ENCODE results near the gene SDCBP2.

The SDCBP2 gene

GRCh38 chr20:1324598-1325172, 4.3 kb downstream of the SDCBP2 start:
- TF ChIP-seq, protein P1, sequence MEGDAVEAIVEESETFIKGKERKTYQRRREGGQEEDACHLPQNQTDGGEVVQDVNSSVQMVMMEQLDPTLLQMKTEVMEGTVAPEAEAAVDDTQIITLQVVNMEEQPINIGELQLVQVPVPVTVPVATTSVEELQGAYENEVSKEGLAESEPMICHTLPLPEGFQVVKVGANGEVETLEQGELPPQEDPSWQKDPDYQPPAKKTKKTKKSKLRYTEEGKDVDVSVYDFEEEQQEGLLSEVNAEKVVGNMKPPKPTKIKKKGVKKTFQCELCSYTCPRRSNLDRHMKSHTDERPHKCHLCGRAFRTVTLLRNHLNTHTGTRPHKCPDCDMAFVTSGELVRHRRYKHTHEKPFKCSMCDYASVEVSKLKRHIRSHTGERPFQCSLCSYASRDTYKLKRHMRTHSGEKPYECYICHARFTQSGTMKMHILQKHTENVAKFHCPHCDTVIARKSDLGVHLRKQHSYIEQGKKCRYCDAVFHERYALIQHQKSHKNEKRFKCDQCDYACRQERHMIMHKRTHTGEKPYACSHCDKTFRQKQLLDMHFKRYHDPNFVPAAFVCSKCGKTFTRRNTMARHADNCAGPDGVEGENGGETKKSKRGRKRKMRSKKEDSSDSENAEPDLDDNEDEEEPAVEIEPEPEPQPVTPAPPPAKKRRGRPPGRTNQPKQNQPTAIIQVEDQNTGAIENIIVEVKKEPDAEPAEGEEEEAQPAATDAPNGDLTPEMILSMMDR (IDR thresholded peaks at IDR 0.05; ENCODE audit: unreplicated experiment in 3 of 3): no peak
- Mint-ChIP-seq H3K9me3 (no peaks in the 10 kb centered on the region), H3K4me3 (peak overlapping the region in 1 of 3 experiments; percentile 26), H3K27ac (no peak overlapping the region), H3K4me1 (peaks cover 6% of the 10 kb centered on the region), H3K27me3 (ENCODE audit: low read depth) (no peaks in the 10 kb centered on the region), H3K36me3 (ENCODE audit: low read depth) (no peaks in the 10 kb centered on the region)

GRCh38 chr20:1323830-1324597, 4.9 kb downstream of the SDCBP2 start:
- Mint-ChIP-seq H3K4me1 (no peaks in the 10 kb centered on the region), H3K9me3 (no peaks in the 10 kb centered on the region), H3K4me3 (peak overlapping the region in 2 of 3 experiments; percentile 47 to 55), H3K27ac (peak overlapping the region in 2 of 3 experiments; percentile 45 to 55), H3K36me3 (ENCODE audit: low read depth) (no peaks in the 10 kb centered on the region), H3K27me3 (ENCODE audit: low read depth) (no peaks in the 10 kb centered on the region)
- TF ChIP-seq, protein P1 (IDR thresholded peaks at IDR 0.05; ENCODE audit: unreplicated experiment in 3 of 3): no peak

- TF ChIP-seq, protein P1 (IDR thresholded peaks at IDR 0.05; ENCODE audit: unreplicated experiment in 3 of 3): no peak
- Mint-ChIP-seq H3K27me3 (ENCODE audit: low read depth) (no peaks in the 10 kb centered on the region), H3K4me3 (peak overlapping the region; percentile 22 to 69 (median 57)), H3K4me1 (no peaks in the 10 kb centered on the region), H3K36me3 (ENCODE audit: low read depth) (no peaks in the 10 kb centered on the region), H3K27ac (peak overlapping the region in 2 of 3 experiments; percentile 71 to 90), H3K9me3 (no peaks in the 10 kb centered on the region)
These were observed 5.7 kb downstream of the SDCBP2 start for GRCh38 chr20:1323256-1323655.

DNA sequence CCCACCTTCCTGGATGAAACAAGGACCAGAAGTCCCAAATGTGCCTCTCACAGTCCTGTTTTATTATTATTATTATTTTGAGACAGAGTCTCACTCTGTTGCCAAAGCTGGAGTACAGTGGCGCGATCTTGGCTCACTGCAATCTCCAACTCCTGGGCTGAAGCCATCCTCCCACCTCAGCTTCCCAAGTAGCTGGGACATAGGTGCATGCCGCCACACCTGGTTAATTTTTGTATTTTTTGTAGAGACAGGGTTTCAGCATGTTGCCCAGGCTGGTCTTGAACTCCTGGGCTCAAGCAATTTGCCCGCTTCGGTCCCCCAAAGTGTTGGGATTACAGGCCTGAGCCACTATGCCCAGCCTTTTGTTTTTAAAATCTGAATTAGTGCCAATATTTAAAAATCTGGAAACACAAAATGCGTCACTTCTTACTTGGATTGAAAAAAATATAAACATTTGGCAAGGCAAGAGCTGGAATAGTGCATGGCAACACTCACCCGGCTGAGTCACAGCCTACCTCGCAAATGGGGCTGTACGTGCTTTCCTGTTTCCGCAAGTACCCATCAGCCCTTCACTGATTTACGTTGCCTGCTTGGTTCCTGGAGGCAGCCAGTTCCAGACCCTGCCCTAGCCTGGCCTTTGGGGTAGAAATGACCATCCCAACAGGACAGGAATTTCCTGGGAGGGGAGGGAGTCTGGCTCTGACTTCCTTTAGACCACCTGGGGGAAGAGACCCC, 6.3 kb downstream of the SDCBP2 start:
- no peaks in the 10 kb centered on the region for H3K4me1 Mint-ChIP-seq
- H3K4me3 Mint-ChIP-seq: peak overlapping the region in 2 of 3 experiments; percentile 22 to 57
- H3K36me3 Mint-ChIP-seq (ENCODE audit: low read depth): no peaks in the 10 kb centered on the region
- no peaks in the 10 kb centered on the region for H3K9me3 Mint-ChIP-seq
- TF ChIP-seq, protein P1 (IDR thresholded peaks at IDR 0.05; ENCODE audit: unreplicated experiment in 3 of 3): no peak
- H3K27ac Mint-ChIP-seq: peak overlapping the region in 2 of 3 experiments; percentile 71 to 90
- no peaks in the 10 kb centered on the region for H3K27me3 Mint-ChIP-seq (ENCODE audit: low read depth)

DNA sequence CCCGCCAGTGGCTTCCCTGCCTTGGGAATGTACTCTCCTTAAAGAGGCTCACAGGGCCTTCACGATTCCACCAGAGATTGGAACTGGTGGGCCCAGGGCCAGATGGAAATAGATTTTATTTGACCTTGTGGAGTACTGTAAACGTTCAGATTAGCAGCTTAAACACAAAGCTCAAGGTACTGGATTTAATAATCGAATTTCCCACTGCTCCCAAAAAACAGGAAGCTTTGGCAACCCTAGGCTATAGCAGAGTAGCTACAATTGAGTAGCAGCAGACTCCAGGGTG, 7.3 kb downstream of the SDCBP2 start:
- H3K4me1 Mint-ChIP-seq: no peaks in the 10 kb centered on the region
- H3K9me3 Mint-ChIP-seq: no peaks in the 10 kb centered on the region
- no peak overlapping the region for H3K4me3 Mint-ChIP-seq
- no peaks in the 10 kb centered on the region for H3K27me3 Mint-ChIP-seq (ENCODE audit: low read depth)
- TF ChIP-seq, protein P1 (IDR thresholded peaks at IDR 0.05; ENCODE audit: unreplicated experiment in 3 of 3): no peak
- H3K27ac Mint-ChIP-seq: peak overlapping the region in 1 of 3 experiments; percentile 29
- no peaks in the 10 kb centered on the region for H3K36me3 Mint-ChIP-seq (ENCODE audit: low read depth)
